IMR-90 (cell line): Measurements from ENCODE around the gene NXPE3. TPM values are rescaled to one million over a fixed set of nuclear protein-coding genes. Genes with fewer than 3 reads are reported as not detected.

Experiments used
- ATAC-seq: fragments of 200-7000 bp; cut with Tn5 transposase; 2 replicates; pipeline ENCODE4 v1.9.1; 2020; ENCODE audit warnings: low read depth, mild to moderate bottlenecking, moderate library complexity
- BruUV-seq: library from RNA; stranded (reverse); fragments of 400-500 nt; replicated peaks from 2 replicates; lab custom pipeline; 2021; lab: Mats Ljungman, UMichigan
- CTCF ChIA-PET: fragments of 300-600 bp; formaldehyde crosslinking; extraction: SDS; loops from one replicate; lab custom pipeline; 2021; ENCODE audit warnings: antibody characterized with exemption; lab: Yijun Ruan, JAX
- POLR2A ChIA-PET: fragments of 300-600 bp; sonication (Branson Sonifier 250); formaldehyde crosslinking; loops from one replicate; lab custom pipeline; 2022; ENCODE audit warnings: antibody characterized with exemption; ENCODE audit not compliant: unreplicated experiment; lab: Charles Lee
- DNase-seq: peaks from one replicate; pipeline ENCODE4 v3.0.0; 2013
- H2AFZ ChIP-seq: replicated peaks from 2 replicates; pipeline ENCODE3; 2013; ENCODE audit warnings: low read length, mild to moderate bottlenecking; ENCODE audit not compliant: poor library complexity
- H2AK5ac ChIP-seq: 2 replicates; pipeline ENCODE4 v1.6.1; 2013; ENCODE audit warnings: low read depth, low read length, inconsistent platforms
- H2AK9ac ChIP-seq: replicated peaks from 2 replicates; pipeline ENCODE3; 2013; ENCODE audit warnings: mild to moderate bottlenecking, low read depth, low read length, moderate library complexity; ENCODE audit not compliant: poor library complexity
- H2BK120ac ChIP-seq: 2 replicates; pipeline ENCODE4 v1.6.1; 2013; ENCODE audit warnings: low read depth, low read length, inconsistent platforms
- H2BK15ac ChIP-seq: 3 replicates; pipeline ENCODE4 v1.6.1; 2013; ENCODE audit warnings: low read depth, low read length, inconsistent platforms
- H2BK20ac ChIP-seq: 2 replicates; pipeline ENCODE4 v1.6.1; 2013; ENCODE audit warnings: low read depth, mild to moderate bottlenecking, inconsistent platforms, low read length, moderate library complexity
- H2BK5ac ChIP-seq: 2 replicates; pipeline ENCODE4 v1.6.1; 2013; ENCODE audit warnings: mild to moderate bottlenecking, low read depth, low read length, inconsistent platforms; ENCODE audit not compliant: poor library complexity, severe bottlenecking
- H3K14ac ChIP-seq: replicated peaks from 2 replicates; pipeline ENCODE4 v1.6.1; 2013; ENCODE audit warnings: low read depth, low read length, inconsistent platforms
- H3K18ac ChIP-seq: 2 replicates; pipeline ENCODE4 v1.6.1; 2013; ENCODE audit warnings: low read depth, low read length, control low read depth
- H3K23ac ChIP-seq: 2 replicates; pipeline ENCODE4 v1.6.1; 2013; ENCODE audit warnings: low read depth, low read length, inconsistent platforms
- H3K27ac ChIP-seq: 2 replicates; pipeline ENCODE4 v1.5.1; 2013; ENCODE audit warnings: mild to moderate bottlenecking, control low read depth, low read length; ENCODE audit not compliant: insufficient read depth
- H3K27me3 ChIP-seq: 2 replicates; pipeline ENCODE4 v1.6.1; 2013; ENCODE audit warnings: low read length; ENCODE audit not compliant: control insufficient read depth, insufficient read depth
- H3K36me3 ChIP-seq: 2 replicates; pipeline ENCODE4 v1.6.1; 2013; ENCODE audit warnings: low read length, mixed read lengths; ENCODE audit not compliant: control insufficient read depth, insufficient read depth
- H3K4ac ChIP-seq: 2 replicates; pipeline ENCODE4 v1.6.1; 2013; ENCODE audit warnings: low read depth, low read length, inconsistent platforms
- H3K4me1 ChIP-seq: 2 replicates; pipeline ENCODE4 v1.6.1; 2013; ENCODE audit warnings: low read length, mixed read lengths; ENCODE audit not compliant: control insufficient read depth, insufficient read depth
- H3K4me2 ChIP-seq: 2 replicates; pipeline ENCODE4 v1.6.1; 2013; ENCODE audit warnings: low read depth, mild to moderate bottlenecking, control low read depth, low read length, moderate library complexity
- H3K4me3 ChIP-seq: 2 replicates; pipeline ENCODE4 v1.5.1; 2013; ENCODE audit warnings: low read depth, mild to moderate bottlenecking, control low read depth, low read length, moderate library complexity; ENCODE audit not compliant: insufficient read depth
- H3K56ac ChIP-seq: 2 replicates; pipeline ENCODE4 v1.6.1; 2013; ENCODE audit warnings: low read length, inconsistent platforms; ENCODE audit not compliant: insufficient read depth; ENCODE audit errors: extremely low read depth
- H3K79me1 ChIP-seq, 2 experiments: 2 replicates each; pipeline ENCODE4 v1.6.1; 2013; ENCODE audit warnings: low read length in 2 of 2, inconsistent platforms in 1 of 2, low read depth in 1 of 2
- H3K9ac ChIP-seq: 2 replicates; pipeline ENCODE4 v1.6.1; 2013; ENCODE audit warnings: low read depth, low read length, control low read depth
- H3K9me1 ChIP-seq: 2 replicates; pipeline ENCODE4 v1.6.1; 2013; ENCODE audit warnings: low read length, inconsistent platforms; ENCODE audit not compliant: insufficient read depth
- H3K9me3 ChIP-seq: 2 replicates; pipeline ENCODE4 v1.6.1; 2013; ENCODE audit warnings: low read length; ENCODE audit not compliant: control insufficient read depth, insufficient read depth
- H4K20me1 ChIP-seq: 2 replicates; pipeline ENCODE4 v1.6.1; 2013; ENCODE audit warnings: low read length, inconsistent platforms; ENCODE audit not compliant: insufficient read depth
- H4K5ac ChIP-seq: 2 replicates; pipeline ENCODE4 v1.6.1; 2013; ENCODE audit warnings: mild to moderate bottlenecking, low read depth, low read length, control low read depth
- H4K8ac ChIP-seq, 2 experiments: 2 replicates each; pipeline ENCODE4 v1.6.1; 2013; ENCODE audit warnings: low read depth in 2 of 2, low read length in 2 of 2, control low read depth in 1 of 2, inconsistent platforms in 1 of 2
- H4K91ac ChIP-seq: 2 replicates; pipeline ENCODE4 v1.6.1; 2013; ENCODE audit warnings: low read depth, low read length, inconsistent platforms; ENCODE audit not compliant: insufficient read depth
- BHLHE40 ChIP-seq: fragments of 150-350 bp; IDR thresholded peaks from 2 replicates; pipeline ENCODE4 v1.6.1; 2016; ENCODE audit warnings: mild to moderate bottlenecking, low read depth, low read length
- CEBPB ChIP-seq: IDR thresholded peaks from 2 replicates; pipeline ENCODE4 v1.6.1; 2012; ENCODE audit warnings: low read depth, low read length, improper control_type of control experiment
- CHD1 ChIP-seq: IDR thresholded peaks from 2 replicates; pipeline ENCODE4 v1.6.1; 2012; ENCODE audit warnings: low read depth, low read length, improper control_type of control experiment
- FOS ChIP-seq: fragments of 150-350 bp; IDR thresholded peaks from 2 replicates; pipeline ENCODE4 v1.6.1; 2016; ENCODE audit warnings: low read depth, low read length
- MAFK ChIP-seq: IDR thresholded peaks from 2 replicates; pipeline ENCODE4 v1.6.1; 2012; ENCODE audit warnings: low read depth, low read length, improper control_type of control experiment
- MAZ ChIP-seq: IDR thresholded peaks from 2 replicates; pipeline ENCODE4 v1.6.1; 2012; ENCODE audit warnings: low read depth, mild to moderate bottlenecking, low read length, improper control_type of control experiment, moderate library complexity, borderline replicate concordance
- MXI1 ChIP-seq: IDR thresholded peaks from 2 replicates; pipeline ENCODE4 v1.6.1; 2012; ENCODE audit warnings: low read depth, mild to moderate bottlenecking, low read length, moderate library complexity, borderline replicate concordance
- NFE2L2 ChIP-seq: fragments of 150-350 bp; IDR thresholded peaks from 2 replicates; pipeline ENCODE4 v1.6.1; 2016; ENCODE audit warnings: low read depth, mild to moderate bottlenecking, low read length
- POLR2A ChIP-seq: IDR thresholded peaks from 2 replicates; pipeline ENCODE4 v1.6.1; 2012; ENCODE audit warnings: mild to moderate bottlenecking, low read depth, low read length
- RAD21 ChIP-seq: IDR thresholded peaks from 2 replicates; pipeline ENCODE4 v1.6.1; 2012; ENCODE audit warnings: low read length, improper control_type of control experiment
- RCOR1 ChIP-seq: IDR thresholded peaks from 2 replicates; pipeline ENCODE4 v1.6.1; 2012; ENCODE audit warnings: mild to moderate bottlenecking, low read length, improper control_type of control experiment; ENCODE audit not compliant: insufficient replicate concordance
- RFX5 ChIP-seq: IDR thresholded peaks from 2 replicates; pipeline ENCODE4 v1.8.0; 2012; ENCODE audit warnings: low read depth, mild to moderate bottlenecking, low read length, moderate library complexity
- SMC3 ChIP-seq: fragments of 150-350 bp; IDR thresholded peaks from 2 replicates; pipeline ENCODE4 v1.6.1; 2016; ENCODE audit warnings: low read depth, mild to moderate bottlenecking, antibody characterized with exemption, low read length, moderate library complexity
- USF2 ChIP-seq: fragments of 150-350 bp; IDR thresholded peaks from 2 replicates; pipeline ENCODE4 v1.6.1; 2017; ENCODE audit warnings: mild to moderate bottlenecking, antibody characterized with exemption, low read length, low read depth
- WGBS, 2 experiments: methylation state at CpG; one replicate each; pipeline versions ENCODE4 v1.1.5 to v1.1.7; 2013; ENCODE audit warnings: missing lambda C conversion rate in 2 of 2; ENCODE audit not compliant: insufficient read length in 1 of 2; ENCODE audit errors: extremely low coverage in 2 of 2; 5-methylcytosine and 5-hydroxymethylcytosine counted together
- dilution Hi-C: fragments of 300-500 bp; cut with HindIII; formaldehyde crosslinking; loops from one replicate; pipeline ENCODE4 v1.14.3; 2018; ENCODE audit warnings: low sequenced_read_pairs; ENCODE audit not compliant: unreplicated experiment
- in situ Hi-C: fragments of 300-500 bp; cut with MboI; formaldehyde crosslinking; loops from 3 replicates; pipeline ENCODE4 v1.14.3; 2019; ENCODE audit warnings: low sequenced_read_pairs, inconsistent platforms, mixed read lengths
- intact Hi-C: fragments of 100-400 bp; cut with micrococcal nuclease; formaldehyde crosslinking; loops from 2 replicates; pipeline ENCODE4 v1.10.0; 2022
- polyA plus RNA-seq, 3 experiments: library from polyadenylated mRNA; depleted of rRNA; stranded (reverse); fragments of >200 nt; gene quantifications; 2 replicates each; pipeline ENCODE4 v1.2.3, GENCODE V29; 2012; ENCODE audit warnings: low replicate concordance in 1 of 3
- total RNA-seq: library from RNA; depleted of rRNA; stranded (reverse); fragments of >200 nt; gene quantifications from 2 replicates; pipeline ENCODE4 v1.2.3, GENCODE V29; 2012
- TF ChIP-seq, protein P1 (sequence below): conservative IDR thresholded peaks from 2 replicates; pipeline ENCODE4 v1.5.1; 2012; ENCODE audit warnings: mild to moderate bottlenecking, low read depth, low read length, improper control_type of control experiment
- TF ChIP-seq, protein P2 (sequence below): fragments of 150-350 bp; IDR thresholded peaks from 2 replicates; pipeline ENCODE4 v1.6.1; 2016; ENCODE audit warnings: low read depth, mild to moderate bottlenecking, low read length, moderate library complexity, borderline replicate concordance

The NXPE3 gene
- total and polyA plus RNA-seq, 2 of the 4 experiments (the other 2 are of a cell fraction): 20.0 to 23.8 TPM

DNA sequence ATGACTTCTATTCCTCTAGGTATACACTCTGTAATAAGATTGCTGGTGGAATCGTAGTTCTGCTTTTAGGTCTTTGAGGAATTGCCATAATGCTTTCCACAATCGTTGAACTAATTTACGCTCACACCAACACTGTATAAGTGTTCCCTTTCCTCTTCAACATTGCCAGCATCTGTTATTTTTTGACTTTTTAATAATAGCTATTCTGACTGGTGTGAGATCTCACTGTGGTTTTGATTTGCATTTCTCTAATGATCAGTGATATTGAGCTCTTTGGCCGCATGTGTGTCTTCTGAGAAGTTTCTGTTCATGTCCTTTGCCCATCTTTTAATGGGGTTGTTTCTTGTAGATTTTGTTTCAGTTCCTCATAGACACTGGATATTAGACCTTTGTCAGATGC is 12.8 kb downstream of the NXPE3 start:
- DNase-seq (no peak), ATAC-seq (no peak)
- intact Hi-C loops: no loop called here
- Histone ChIP-seq H3K9me3 (no peaks in the 10 kb centered on the region), H4K5ac (no peak overlapping the region), H3K9me1 (no peaks in the 10 kb centered on the region; the same call in 1 of the 2 replicates), H2AK5ac (no peak overlapping the region), H2BK20ac (no peak overlapping the region), H2BK5ac (no peak overlapping the region), H3K14ac (no peak overlapping the region), H2AFZ (no peak overlapping the region), H3K4me3 (no peak overlapping the region), H3K18ac (no peak overlapping the region), H2AK9ac (no peak overlapping the region), H3K27me3 (no peaks in the 10 kb centered on the region), H3K4me1 (no peaks in the 10 kb centered on the region), H3K23ac (no peak overlapping the region), H3K79me1 (peaks cover 10 to 32% of the 10 kb centered on the region in 2 experiments; a peak in 3 of 4 replicates), H3K4ac (no peak overlapping the region), H3K56ac (no peak overlapping the region), H2BK120ac (no peak overlapping the region), H3K9ac (no peak overlapping the region), H4K8ac (no peak overlapping the region), H3K36me3 (peaks cover 21% of the 10 kb centered on the region), H4K91ac (no peak overlapping the region), H2BK15ac (no peak overlapping the region), H3K4me2 (no peak overlapping the region), H3K27ac (no peak overlapping the region), H4K20me1 (no peaks in the 10 kb centered on the region)
- in situ Hi-C loops: no loop called here
- ChIA-PET POLR2A (no interaction called here), CTCF (no interaction called here)
- dilution Hi-C loops: no loop called here
- no CpG with 5 or more reads among the region's 4 CpGs for WGBS, 2 experiments
- TF ChIP-seq CEBPB (no peak), RAD21 (no peak), RCOR1 (no peak), USF2 (no peak), FOS (no peak), MAFK (no peak), CHD1 (no peak), SMC3 (no peak), BHLHE40 (no peak), NFE2L2 (no peak), POLR2A (no peak), MAZ (no peak), MXI1 (no peak), RFX5 (no peak)
- TF ChIP-seq, protein P1, sequence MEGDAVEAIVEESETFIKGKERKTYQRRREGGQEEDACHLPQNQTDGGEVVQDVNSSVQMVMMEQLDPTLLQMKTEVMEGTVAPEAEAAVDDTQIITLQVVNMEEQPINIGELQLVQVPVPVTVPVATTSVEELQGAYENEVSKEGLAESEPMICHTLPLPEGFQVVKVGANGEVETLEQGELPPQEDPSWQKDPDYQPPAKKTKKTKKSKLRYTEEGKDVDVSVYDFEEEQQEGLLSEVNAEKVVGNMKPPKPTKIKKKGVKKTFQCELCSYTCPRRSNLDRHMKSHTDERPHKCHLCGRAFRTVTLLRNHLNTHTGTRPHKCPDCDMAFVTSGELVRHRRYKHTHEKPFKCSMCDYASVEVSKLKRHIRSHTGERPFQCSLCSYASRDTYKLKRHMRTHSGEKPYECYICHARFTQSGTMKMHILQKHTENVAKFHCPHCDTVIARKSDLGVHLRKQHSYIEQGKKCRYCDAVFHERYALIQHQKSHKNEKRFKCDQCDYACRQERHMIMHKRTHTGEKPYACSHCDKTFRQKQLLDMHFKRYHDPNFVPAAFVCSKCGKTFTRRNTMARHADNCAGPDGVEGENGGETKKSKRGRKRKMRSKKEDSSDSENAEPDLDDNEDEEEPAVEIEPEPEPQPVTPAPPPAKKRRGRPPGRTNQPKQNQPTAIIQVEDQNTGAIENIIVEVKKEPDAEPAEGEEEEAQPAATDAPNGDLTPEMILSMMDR: no peak
- TF ChIP-seq, protein P2, sequence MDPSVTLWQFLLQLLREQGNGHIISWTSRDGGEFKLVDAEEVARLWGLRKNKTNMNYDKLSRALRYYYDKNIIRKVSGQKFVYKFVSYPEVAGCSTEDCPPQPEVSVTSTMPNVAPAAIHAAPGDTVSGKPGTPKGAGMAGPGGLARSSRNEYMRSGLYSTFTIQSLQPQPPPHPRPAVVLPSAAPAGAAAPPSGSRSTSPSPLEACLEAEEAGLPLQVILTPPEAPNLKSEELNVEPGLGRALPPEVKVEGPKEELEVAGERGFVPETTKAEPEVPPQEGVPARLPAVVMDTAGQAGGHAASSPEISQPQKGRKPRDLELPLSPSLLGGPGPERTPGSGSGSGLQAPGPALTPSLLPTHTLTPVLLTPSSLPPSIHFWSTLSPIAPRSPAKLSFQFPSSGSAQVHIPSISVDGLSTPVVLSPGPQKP: no peak
- BruUV-seq: no TSS peak
